Astrocyte (in vitro differentiated cells and primary cell): ENCODE data around the gene FASTKD2.
"Not testable (repeated sequence)": the region's sequence is repeated elsewhere in the genome, so short reads cannot be mapped to it uniquely, and the experiment has no call there.

Experiments used
- EZH2 ChIP-seq: IDR thresholded peaks from 2 replicates; pipeline ENCODE4 v1.6.1; 2012; ENCODE audit warnings: mild to moderate bottlenecking, low read length, inconsistent platforms; ENCODE audit not compliant: insufficient read depth
- TF ChIP-seq, protein P1 (sequence below): IDR thresholded peaks from 2 replicates; pipeline ENCODE4 v1.5.1; 2011; ENCODE audit warnings: low read depth, mild to moderate bottlenecking, inconsistent platforms, low read length, moderate library complexity; ENCODE audit not compliant: insufficient read depth

DNA sequence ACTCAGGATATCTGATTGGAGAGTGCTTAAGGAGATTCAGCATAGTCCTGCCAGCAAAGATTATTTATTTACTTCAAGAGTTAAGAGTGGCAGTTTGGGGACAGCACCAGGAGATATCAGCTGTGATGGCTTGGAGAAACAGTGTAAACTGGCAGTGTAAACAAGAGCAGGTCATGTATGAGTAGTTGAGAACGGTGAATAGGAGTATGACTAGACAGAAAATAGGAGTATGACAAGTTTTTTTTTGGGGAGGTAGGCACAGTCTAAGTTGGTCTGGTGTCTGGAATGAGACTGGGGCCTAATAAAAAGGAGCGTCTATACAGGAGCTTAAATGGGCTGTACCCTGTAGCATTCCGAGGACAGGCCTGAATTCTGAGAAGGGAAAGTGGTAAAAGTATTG is 42.2 kb downstream of the FASTKD2 start:
- TF ChIP-seq, protein P1, sequence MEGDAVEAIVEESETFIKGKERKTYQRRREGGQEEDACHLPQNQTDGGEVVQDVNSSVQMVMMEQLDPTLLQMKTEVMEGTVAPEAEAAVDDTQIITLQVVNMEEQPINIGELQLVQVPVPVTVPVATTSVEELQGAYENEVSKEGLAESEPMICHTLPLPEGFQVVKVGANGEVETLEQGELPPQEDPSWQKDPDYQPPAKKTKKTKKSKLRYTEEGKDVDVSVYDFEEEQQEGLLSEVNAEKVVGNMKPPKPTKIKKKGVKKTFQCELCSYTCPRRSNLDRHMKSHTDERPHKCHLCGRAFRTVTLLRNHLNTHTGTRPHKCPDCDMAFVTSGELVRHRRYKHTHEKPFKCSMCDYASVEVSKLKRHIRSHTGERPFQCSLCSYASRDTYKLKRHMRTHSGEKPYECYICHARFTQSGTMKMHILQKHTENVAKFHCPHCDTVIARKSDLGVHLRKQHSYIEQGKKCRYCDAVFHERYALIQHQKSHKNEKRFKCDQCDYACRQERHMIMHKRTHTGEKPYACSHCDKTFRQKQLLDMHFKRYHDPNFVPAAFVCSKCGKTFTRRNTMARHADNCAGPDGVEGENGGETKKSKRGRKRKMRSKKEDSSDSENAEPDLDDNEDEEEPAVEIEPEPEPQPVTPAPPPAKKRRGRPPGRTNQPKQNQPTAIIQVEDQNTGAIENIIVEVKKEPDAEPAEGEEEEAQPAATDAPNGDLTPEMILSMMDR: not testable (repeated sequence)
- not testable (repeated sequence) for TF ChIP-seq EZH2
